Lower leg skin (tissue), 4 donors: ENCODE results near the gene POLR3E. TPM values are rescaled to one million over a fixed set of nuclear protein-coding genes. Genes with fewer than 3 reads are reported as not detected.

Experiments used
- DNase-seq, 2 donors: peaks; one replicate each; pipeline ENCODE4 v3.0.0-alpha.2; 2019; ENCODE audit warnings: low spot score in 2 of 2
- H3K4me3 ChIP-seq: fragments of 200-600 bp; sonication (generic); 2 replicates; pipeline ENCODE4 v1.5.1; 2017; ENCODE audit warnings: mild to moderate bottlenecking, low read depth; ENCODE audit not compliant: poor library complexity, severe bottlenecking
- CTCF ChIP-seq, 3 donors: fragments of 450-650 bp; IDR thresholded peaks; one replicate each; pipeline ENCODE4 v1.5.1; 2016; ENCODE audit warnings: antibody characterized with exemption in 3 of 3, mild to moderate bottlenecking in 3 of 3, moderate library complexity in 2 of 3
- POLR2A ChIP-seq, 2 donors: fragments of 450-650 bp; IDR thresholded peaks; one replicate each; pipeline ENCODE4 v1.6.1; 2016 to 2017; ENCODE audit warnings: antibody characterized with exemption in 2 of 2, mild to moderate bottlenecking in 1 of 2, moderate library complexity in 1 of 2
- WGBS, 2 donors: methylation state at CpG; one replicate each; pipeline ENCODE4 v1.1.5; 2018; 5-methylcytosine and 5-hydroxymethylcytosine counted together
- intact Hi-C: fragments of 100-400 bp; cut with DNase I; formaldehyde crosslinking; loops from one replicate; pipeline ENCODE4 v1.15.0; 2023; ENCODE audit warnings: low total_unique reads
- total RNA-seq, 4 donors: library from RNA; depleted of rRNA; stranded (reverse); fragments of >200 nt; gene quantifications; one replicate each; pipeline ENCODE4 v1.1.0, GENCODE V29; 2016

The POLR3E gene
- total RNA-seq, 4 donors from 2014 or later = 64.7 to 74.0 (median 71.4) TPM

- DNase-seq = no peak
- 98 to 99% methylated on average over 13 of the region's 13 CpGs for WGBS, 2 donors
- no peak overlapping the region for H3K4me3 ChIP-seq
- intact Hi-C loops = no loop called here
- TF ChIP-seq POLR2A (IDR thresholded peaks at IDR 0.05) = no peak
- no peak for TF ChIP-seq CTCF (IDR thresholded peaks at IDR 0.05)
Measured at GRCh38 chr16:22257440-22257839, 39.8 kb upstream of the POLR3E start.

GRCh38 chr16:22260490-22260889 lies 36.7 kb upstream of the POLR3E start:
- DNase-seq = no peak
- WGBS, 2 donors = 98 to 100% methylated on average over 3 of the region's 3 CpGs
- intact Hi-C loops = no loop called here
- H3K4me3 ChIP-seq = no peak overlapping the region
- TF ChIP-seq CTCF (IDR thresholded peaks at IDR 0.05) = no peak
- no peak for TF ChIP-seq POLR2A (IDR thresholded peaks at IDR 0.05)

GRCh38 chr16:22262460-22262859 lies 34.7 kb upstream of the POLR3E start:
- intact Hi-C loops = no loop called here
- no peak overlapping the region for H3K4me3 ChIP-seq
- WGBS, 2 donors = 66 to 87% methylated on average over 4 of the region's 4 CpGs
- no peak for DNase-seq
- TF ChIP-seq POLR2A (IDR thresholded peaks at IDR 0.05) (no peak), CTCF (IDR thresholded peaks at IDR 0.05) (no peak)

- WGBS, 2 donors = 73 to 74% methylated on average over 7 of the region's 7 CpGs
- intact Hi-C loops = no loop called here
- no peak overlapping the region for H3K4me3 ChIP-seq
- no peak for DNase-seq
- TF ChIP-seq CTCF (IDR thresholded peaks at IDR 0.05) (no peak), POLR2A (IDR thresholded peaks at IDR 0.05) (no peak)
Measured at GRCh38 chr16:22264786-22265185, 32.4 kb upstream of the POLR3E start.

GRCh38 chr16:22265351-22265750 lies 31.9 kb upstream of the POLR3E start:
- intact Hi-C loops = no loop called here
- TF ChIP-seq CTCF (IDR thresholded peaks at IDR 0.05) = no peak
- no peak for TF ChIP-seq POLR2A (IDR thresholded peaks at IDR 0.05)
- no peak overlapping the region for H3K4me3 ChIP-seq
- 67 to 71% methylated on average over 5 of the region's 5 CpGs for WGBS, 2 donors
- DNase-seq = no peak

- intact Hi-C loops = no loop called here
- WGBS, 2 donors = 93 to 100% methylated on average over 14 to 16 of the region's 19 CpGs
- TF ChIP-seq CTCF (IDR thresholded peaks at IDR 0.05) (no peak), POLR2A (IDR thresholded peaks at IDR 0.05) (no peak)
- no peak overlapping the region for H3K4me3 ChIP-seq
- DNase-seq = no peak
Measured at GRCh38 chr16:22266546-22266945, 30.7 kb upstream of the POLR3E start.
